RWPE2 (cell line): ENCODE measurements around the gene RWDD1.

ENCODE experiments used
- ATAC-seq: fragments of 200-7000 bp; cut with Tn5 transposase; 3 replicates; pipeline ENCODE4 v1.9.1; 2021; ENCODE audit warnings: low read depth
- DNase-seq: peaks from one replicate; pipeline ENCODE4 v3.0.0-alpha.2; 2020; ENCODE audit warnings: low spot score
- H3K27ac ChIP-seq: fragments of 450-650 bp; 2 replicates; pipeline ENCODE4 v1.5.1; 2017; ENCODE audit warnings: mild to moderate bottlenecking; ENCODE audit not compliant: poor library complexity, severe bottlenecking
- H3K27me3 ChIP-seq: fragments of 250-450 bp; sonication (Bioruptor Pico); 2 replicates; pipeline ENCODE4 v1.5.1; 2021; ENCODE audit warnings: mild to moderate bottlenecking, moderate library complexity; ENCODE audit not compliant: insufficient read depth, poor library complexity, severe bottlenecking
- H3K36me3 ChIP-seq: fragments of 250-450 bp; sonication (Bioruptor Pico); 2 replicates; pipeline ENCODE4 v1.5.1; 2020; ENCODE audit warnings: low read depth, mild to moderate bottlenecking, moderate library complexity
- H3K4me1 ChIP-seq: fragments of 250-450 bp; sonication (Bioruptor Pico); 2 replicates; pipeline ENCODE4 v1.5.1; 2021; ENCODE audit warnings: mild to moderate bottlenecking, moderate library complexity; ENCODE audit not compliant: insufficient read depth, poor library complexity, severe bottlenecking
- H3K4me3 ChIP-seq: fragments of 250-450 bp; sonication (Bioruptor Pico); 2 replicates; pipeline ENCODE4 v1.5.1; 2021; ENCODE audit warnings: mild to moderate bottlenecking, moderate library complexity; ENCODE audit not compliant: severe bottlenecking
- H3K9me3 ChIP-seq: fragments of 250-450 bp; sonication (Bioruptor Pico); 2 replicates; pipeline ENCODE4 v1.5.1; 2021; ENCODE audit warnings: mild to moderate bottlenecking, moderate library complexity; ENCODE audit not compliant: severe bottlenecking
- CTCF ChIP-seq: fragments of 450-650 bp; IDR thresholded peaks from one replicate; pipeline ENCODE4 v1.5.1; 2017; ENCODE audit warnings: mild to moderate bottlenecking, moderate library complexity; ENCODE audit not compliant: poor library complexity, severe bottlenecking

Gene RWDD1

GRCh38 chr6:116528780-116529179 is 42.5 kb upstream of the RWDD1 start:
- Histone ChIP-seq H3K4me1 (peaks cover 5% of the 10 kb centered on the region), H3K4me3 (no peak overlapping the region), H3K36me3 (no peaks in the 10 kb centered on the region), H3K9me3 (no peaks in the 10 kb centered on the region), H3K27me3 (no peaks in the 10 kb centered on the region), H3K27ac (no peak overlapping the region)
- DNase-seq (no peak), ATAC-seq (peak; percentile 70)
- TF ChIP-seq CTCF: no peak

- ATAC-seq (peak; percentile 23; the same call in 1 of the 3 replicates), DNase-seq (no peak)
- Histone ChIP-seq H3K9me3 (no peaks in the 10 kb centered on the region), H3K27ac (no peak overlapping the region), H3K36me3 (no peaks in the 10 kb centered on the region), H3K27me3 (no peaks in the 10 kb centered on the region), H3K4me1 (peaks cover 5% of the 10 kb centered on the region), H3K4me3 (no peak overlapping the region)
- no peak for TF ChIP-seq CTCF
Observed at GRCh38 chr6:116529466-116530290, 41.6 kb upstream of the RWDD1 start.

DNA sequence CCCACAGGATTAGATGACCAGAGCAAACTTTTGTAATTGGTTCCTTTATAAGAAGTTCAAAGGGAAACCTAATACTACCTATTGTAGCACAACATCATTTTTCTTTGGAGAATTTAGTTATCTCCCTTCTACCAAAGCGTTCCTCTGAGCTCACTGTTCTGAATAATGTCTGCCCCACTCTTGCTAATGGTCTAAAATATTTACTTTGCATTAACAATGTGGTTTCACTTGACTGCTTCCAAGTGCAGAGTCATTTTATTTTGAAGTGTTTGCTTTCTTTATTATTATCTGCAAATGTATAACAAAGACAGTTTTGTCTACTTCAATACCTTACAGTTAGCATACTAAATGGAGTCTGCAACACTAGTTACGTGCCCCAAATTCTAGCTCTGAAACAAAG is 40.9 kb upstream of the RWDD1 start:
- no peak for TF ChIP-seq CTCF
- Histone ChIP-seq H3K4me1 (peaks cover 13% of the 10 kb centered on the region), H3K27me3 (no peaks in the 10 kb centered on the region), H3K36me3 (no peaks in the 10 kb centered on the region), H3K4me3 (no peak overlapping the region), H3K27ac (no peak overlapping the region), H3K9me3 (no peaks in the 10 kb centered on the region)
- no peak for DNase-seq
- no peak for ATAC-seq

GRCh38 chr6:116531675-116532570 is 39.4 kb upstream of the RWDD1 start:
- H3K4me1 ChIP-seq: peaks cover 13% of the 10 kb centered on the region
- H3K4me3 ChIP-seq: no peak overlapping the region
- DNase-seq (no peak), ATAC-seq (peak; percentile 71; the same call in 2 of the 3 replicates)
- H3K36me3 ChIP-seq: no peaks in the 10 kb centered on the region
- no peaks in the 10 kb centered on the region for H3K9me3 ChIP-seq
- no peaks in the 10 kb centered on the region for H3K27me3 ChIP-seq
- H3K27ac ChIP-seq: no peak overlapping the region
- TF ChIP-seq CTCF: peak; percentile 80
